GM12892 (cell line): Measurements from ENCODE around the gene OR3A3.

ENCODE experiments used
- POLR2A ChIP-seq: IDR thresholded peaks from 2 replicates; pipeline ENCODE4 v1.6.1; 2011; ENCODE audit warnings: low read depth, low read length, control low read depth
- POLR2AphosphoS5 ChIP-seq: IDR thresholded peaks from 2 replicates; pipeline ENCODE4 v1.6.1; 2011; ENCODE audit warnings: low read depth, low read length, control low read depth

DNA sequence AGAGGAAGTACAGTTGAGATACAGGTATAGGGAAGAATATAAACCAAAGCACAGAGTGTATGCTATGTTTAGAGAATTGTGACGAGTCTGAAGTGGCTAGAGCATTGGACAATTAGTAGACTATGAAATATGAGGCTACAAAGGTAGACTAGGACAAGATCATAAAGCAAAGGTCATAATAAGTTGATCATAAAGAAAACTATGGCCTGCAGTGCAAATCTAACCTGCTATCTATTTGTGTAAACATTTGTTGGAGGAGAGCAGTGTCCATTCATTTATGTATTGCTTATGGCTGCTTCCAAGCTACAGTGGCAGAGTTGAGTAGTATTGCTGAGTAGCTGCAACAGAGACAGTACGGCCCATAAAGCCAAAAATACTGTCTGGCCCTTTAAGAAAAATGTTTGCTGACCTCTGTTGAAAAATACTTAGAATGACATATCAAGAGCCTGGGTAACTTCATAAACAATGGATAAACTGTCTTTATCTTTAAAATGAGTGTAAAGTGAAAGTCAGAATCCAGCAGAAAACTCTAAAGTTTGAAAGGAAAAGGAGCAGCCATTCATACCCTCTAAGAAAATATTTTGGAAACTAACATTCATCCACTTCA is 37.0 kb downstream of the OR3A3 start:
- TF ChIP-seq POLR2A = no peak
- no peak for TF ChIP-seq POLR2AphosphoS5
